HepG2 (cell line): ENCODE data around the gene CPXM1. TPM values are rescaled to one million over a fixed set of nuclear protein-coding genes. Genes with fewer than 3 reads are reported as not detected.

Experiments used
- ERF ChIP-seq: IDR thresholded peaks from 2 replicates; pipeline ENCODE4 v1.6.1; 2018; ENCODE audit warnings: missing biosample characterization, missing genetic modification reagents
- MED1 ChIP-seq: sonication (generic); formaldehyde crosslinking; IDR thresholded peaks from 2 replicates; pipeline ENCODE4 v1.4.0; 2020; ENCODE audit warnings: missing genetic modification reagents
- NCOA1 ChIP-seq: sonication (generic); formaldehyde crosslinking; IDR thresholded peaks from 2 replicates; pipeline ENCODE4 v1.9.0; 2021; ENCODE audit warnings: missing genetic modification reagents
- NCOR1 ChIP-seq: fragments of 200-600 bp; sonication (generic); IDR thresholded peaks from 2 replicates; pipeline ENCODE4 v1.7.0; 2017; ENCODE audit warnings: antibody characterized with exemption, low read length, borderline replicate concordance
- PAWR ChIP-seq: sonication (generic); formaldehyde crosslinking; IDR thresholded peaks from 2 replicates; pipeline ENCODE4 v1.4.0; 2020; ENCODE audit warnings: missing genetic modification reagents, mild to moderate bottlenecking, borderline replicate concordance
- REXO4 ChIP-seq: sonication (generic); formaldehyde crosslinking; IDR thresholded peaks from 2 replicates; pipeline ENCODE4 v1.8.0; 2022; ENCODE audit warnings: missing genetic modification reagents, mild to moderate bottlenecking, borderline replicate concordance
- TRIM24 ChIP-seq: sonication (generic); formaldehyde crosslinking; IDR thresholded peaks from 2 replicates; pipeline ENCODE4 v1.8.0; 2022; ENCODE audit warnings: mild to moderate bottlenecking, missing genetic modification reagents
- ZFYVE20 ChIP-seq: sonication (generic); formaldehyde crosslinking; IDR thresholded peaks from 2 replicates; pipeline ENCODE4 v1.8.0; 2023; ENCODE audit warnings: low read depth, mild to moderate bottlenecking, moderate library complexity, missing genetic modification reagents, borderline replicate concordance
- ZNF264 ChIP-seq: sonication (generic); formaldehyde crosslinking; IDR thresholded peaks from 2 replicates; pipeline ENCODE4 v1.4.0; 2020; ENCODE audit warnings: missing genetic modification reagents
- ZNF33B ChIP-seq: sonication (generic); formaldehyde crosslinking; IDR thresholded peaks from 2 replicates; pipeline ENCODE4 v1.5.1; 2020; ENCODE audit warnings: mild to moderate bottlenecking, missing genetic modification reagents
- ZNF546 ChIP-seq: sonication (generic); formaldehyde crosslinking; conservative IDR thresholded peaks from 2 replicates; pipeline ENCODE4 v1.8.1; 2023; ENCODE audit warnings: mild to moderate bottlenecking, missing genetic modification reagents
- ZNF615 ChIP-seq: sonication (generic); formaldehyde crosslinking; IDR thresholded peaks from 2 replicates; pipeline ENCODE4 v1.5.0; 2020; ENCODE audit warnings: mild to moderate bottlenecking, missing genetic modification reagents, borderline replicate concordance
- ZNF788 ChIP-seq: sonication (generic); formaldehyde crosslinking; IDR thresholded peaks from 2 replicates; pipeline ENCODE4 v1.5.0; 2020; ENCODE audit warnings: mild to moderate bottlenecking, missing genetic modification reagents, borderline replicate concordance
- ZNF790 ChIP-seq: sonication (generic); formaldehyde crosslinking; IDR thresholded peaks from 2 replicates; pipeline ENCODE4 v1.8.0; 2022; ENCODE audit warnings: missing genetic modification reagents, mild to moderate bottlenecking, borderline replicate concordance
- ZNF878 ChIP-seq: sonication (generic); formaldehyde crosslinking; IDR thresholded peaks from 2 replicates; pipeline ENCODE4 v1.8.1; 2023; ENCODE audit warnings: mild to moderate bottlenecking, missing genetic modification reagents, moderate library complexity
- polyA plus RNA-seq, 8 experiments: library from polyadenylated mRNA; depleted of rRNA in 3 of 8; stranded (reverse) in 7 of 8; unstranded in 1 of 8; fragments of >200 nt; fragmentation: Illumina TruSeq in 4 of 8; extraction: Trizol in 4 of 8; gene quantifications; 2 replicates each; pipeline versions ENCODE4 v1.2.1 to v1.2.3, GENCODE V29; 2011 to 2016; ENCODE audit warnings: low read depth in 4 of 8, missing spikeins in 1 of 8, mixed read lengths in 1 of 8; ENCODE audit not compliant: insufficient read depth in 1 of 8
- total RNA-seq, 5 experiments: library from RNA; depleted of rRNA; stranded (reverse); fragments of >200 nt; fragmentation: Illumina TruSeq; extraction: Trizol; gene quantifications; 2 replicates each; pipeline ENCODE4 v1.2.3, GENCODE V29; 2016; ENCODE audit warnings: low read depth in 1 of 5
- TF ChIP-seq, protein P1 (sequence below): sonication (generic); formaldehyde crosslinking; IDR thresholded peaks from 2 replicates; pipeline ENCODE4 v1.5.0; 2020; ENCODE audit warnings: missing genetic modification reagents
- TF ChIP-seq, protein P2 (sequence below): sonication (generic); formaldehyde crosslinking; conservative IDR thresholded peaks from 2 replicates; pipeline ENCODE4 v1.8.1; 2023; ENCODE audit warnings: missing genetic modification reagents
- TF ChIP-seq, protein P3 (sequence below): fragments of 450-650 bp; IDR thresholded peaks from 2 replicates; pipeline ENCODE4 v1.6.1; 2016
- TF ChIP-seq, protein P4 (sequence below): sonication (generic); formaldehyde crosslinking; IDR thresholded peaks from 2 replicates; pipeline ENCODE4 v1.5.0; 2020; ENCODE audit warnings: mild to moderate bottlenecking, missing genetic modification reagents
- TF ChIP-seq, protein P5 (sequence below): sonication (generic); formaldehyde crosslinking; IDR thresholded peaks from 2 replicates; pipeline ENCODE4 v1.4.0; 2020; ENCODE audit warnings: mild to moderate bottlenecking, missing genetic modification reagents

Gene CPXM1
- total and polyA plus RNA-seq, 2 of the 13 experiments (the other 11 are each of a cell fraction or from before 2014, with no cell fraction given), result 0.07 TPM; not detected in 1

DNA sequence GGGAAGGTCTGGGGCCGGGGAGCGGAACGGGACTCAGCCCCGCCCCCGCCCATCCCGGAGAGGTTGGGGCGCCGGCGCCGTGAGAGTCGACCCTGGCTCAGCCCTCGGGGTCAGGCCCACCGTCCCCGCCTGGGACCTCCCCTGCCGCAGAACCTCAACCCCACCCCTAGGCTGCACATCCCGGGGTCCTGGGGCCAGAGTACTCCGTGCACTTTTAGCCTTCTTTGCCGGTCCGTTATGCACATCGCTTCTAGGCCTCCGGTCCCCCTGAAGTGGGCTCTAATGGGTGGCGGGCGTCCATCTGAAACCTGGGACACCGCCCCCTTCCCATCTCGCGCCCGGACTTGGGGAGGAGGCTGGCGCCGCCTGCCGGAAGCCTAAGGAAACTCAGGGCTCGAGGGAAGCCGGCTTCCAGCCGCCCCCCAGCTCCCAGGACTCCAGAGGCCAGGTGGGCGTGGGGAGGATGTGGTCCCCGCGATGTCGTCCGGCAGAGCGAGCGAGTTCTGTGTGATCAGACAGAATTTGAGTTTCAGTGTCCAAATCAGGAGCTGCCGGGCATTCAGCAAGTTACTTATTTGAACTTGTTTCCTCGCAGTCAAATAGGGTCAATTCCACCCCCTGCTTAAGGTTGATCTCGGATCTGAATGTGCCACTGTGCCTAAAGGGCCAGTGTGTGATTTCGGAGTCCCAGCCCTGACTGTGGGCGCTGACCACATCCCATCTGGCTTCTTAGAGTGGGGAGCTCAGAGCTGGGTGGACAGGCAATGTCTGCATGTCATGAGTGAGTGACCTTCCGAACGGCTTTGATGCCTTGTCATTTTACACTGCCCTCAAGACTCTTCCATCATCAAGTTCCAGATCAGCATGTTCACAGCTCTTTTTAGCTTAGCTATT is 47.6 kb downstream of the CPXM1 start (continued):
- no peak for TF ChIP-seq ZNF33B
- TF ChIP-seq ZNF878 (CRISPR knock-in tag), result no peak
- TF ChIP-seq, protein P1, sequence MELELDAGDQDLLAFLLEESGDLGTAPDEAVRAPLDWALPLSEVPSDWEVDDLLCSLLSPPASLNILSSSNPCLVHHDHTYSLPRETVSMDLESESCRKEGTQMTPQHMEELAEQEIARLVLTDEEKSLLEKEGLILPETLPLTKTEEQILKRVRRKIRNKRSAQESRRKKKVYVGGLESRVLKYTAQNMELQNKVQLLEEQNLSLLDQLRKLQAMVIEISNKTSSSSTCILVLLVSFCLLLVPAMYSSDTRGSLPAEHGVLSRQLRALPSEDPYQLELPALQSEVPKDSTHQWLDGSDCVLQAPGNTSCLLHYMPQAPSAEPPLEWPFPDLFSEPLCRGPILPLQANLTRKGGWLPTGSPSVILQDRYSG (CRISPR knock-in tag), result no peak
- TF ChIP-seq, protein P2, sequence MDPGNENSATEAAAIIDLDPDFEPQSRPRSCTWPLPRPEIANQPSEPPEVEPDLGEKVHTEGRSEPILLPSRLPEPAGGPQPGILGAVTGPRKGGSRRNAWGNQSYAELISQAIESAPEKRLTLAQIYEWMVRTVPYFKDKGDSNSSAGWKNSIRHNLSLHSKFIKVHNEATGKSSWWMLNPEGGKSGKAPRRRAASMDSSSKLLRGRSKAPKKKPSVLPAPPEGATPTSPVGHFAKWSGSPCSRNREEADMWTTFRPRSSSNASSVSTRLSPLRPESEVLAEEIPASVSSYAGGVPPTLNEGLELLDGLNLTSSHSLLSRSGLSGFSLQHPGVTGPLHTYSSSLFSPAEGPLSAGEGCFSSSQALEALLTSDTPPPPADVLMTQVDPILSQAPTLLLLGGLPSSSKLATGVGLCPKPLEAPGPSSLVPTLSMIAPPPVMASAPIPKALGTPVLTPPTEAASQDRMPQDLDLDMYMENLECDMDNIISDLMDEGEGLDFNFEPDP (CRISPR knock-in tag), result 0 out of 2 replicates have a peak, but pooled peaks have one; percentile 65
- no peak for TF ChIP-seq TRIM24 (CRISPR knock-in tag)
- TF ChIP-seq, protein P3, sequence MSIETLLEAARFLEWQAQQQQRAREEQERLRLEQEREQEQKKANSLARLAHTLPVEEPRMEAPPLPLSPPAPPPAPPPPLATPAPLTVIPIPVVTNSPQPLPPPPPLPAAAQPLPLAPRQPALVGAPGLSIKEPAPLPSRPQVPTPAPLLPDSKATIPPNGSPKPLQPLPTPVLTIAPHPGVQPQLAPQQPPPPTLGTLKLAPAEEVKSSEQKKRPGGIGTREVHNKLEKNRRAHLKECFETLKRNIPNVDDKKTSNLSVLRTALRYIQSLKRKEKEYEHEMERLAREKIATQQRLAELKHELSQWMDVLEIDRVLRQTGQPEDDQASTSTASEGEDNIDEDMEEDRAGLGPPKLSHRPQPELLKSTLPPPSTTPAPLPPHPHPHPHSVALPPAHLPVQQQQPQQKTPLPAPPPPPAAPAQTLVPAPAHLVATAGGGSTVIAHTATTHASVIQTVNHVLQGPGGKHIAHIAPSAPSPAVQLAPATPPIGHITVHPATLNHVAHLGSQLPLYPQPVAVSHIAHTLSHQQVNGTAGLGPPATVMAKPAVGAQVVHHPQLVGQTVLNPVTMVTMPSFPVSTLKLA, result no peak
- 0 out of 2 replicates have a peak, but pooled peaks have one; percentile 36 for TF ChIP-seq ERF (CRISPR knock-in tag)
- TF ChIP-seq, protein P4, sequence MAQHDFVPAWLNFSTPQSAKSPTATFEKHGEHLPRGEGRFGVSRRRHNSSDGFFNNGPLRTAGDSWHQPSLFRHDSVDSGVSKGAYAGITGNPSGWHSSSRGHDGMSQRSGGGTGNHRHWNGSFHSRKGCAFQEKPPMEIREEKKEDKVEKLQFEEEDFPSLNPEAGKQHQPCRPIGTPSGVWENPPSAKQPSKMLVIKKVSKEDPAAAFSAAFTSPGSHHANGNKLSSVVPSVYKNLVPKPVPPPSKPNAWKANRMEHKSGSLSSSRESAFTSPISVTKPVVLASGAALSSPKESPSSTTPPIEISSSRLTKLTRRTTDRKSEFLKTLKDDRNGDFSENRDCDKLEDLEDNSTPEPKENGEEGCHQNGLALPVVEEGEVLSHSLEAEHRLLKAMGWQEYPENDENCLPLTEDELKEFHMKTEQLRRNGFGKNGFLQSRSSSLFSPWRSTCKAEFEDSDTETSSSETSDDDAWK, result no peak
- TF ChIP-seq ZFYVE20, result no peak
- no peak for TF ChIP-seq ZNF546 (CRISPR knock-in tag)
- TF ChIP-seq MED1 (CRISPR knock-in tag), result no peak
- TF ChIP-seq NCOR1, result no peak
- TF ChIP-seq, protein P5, sequence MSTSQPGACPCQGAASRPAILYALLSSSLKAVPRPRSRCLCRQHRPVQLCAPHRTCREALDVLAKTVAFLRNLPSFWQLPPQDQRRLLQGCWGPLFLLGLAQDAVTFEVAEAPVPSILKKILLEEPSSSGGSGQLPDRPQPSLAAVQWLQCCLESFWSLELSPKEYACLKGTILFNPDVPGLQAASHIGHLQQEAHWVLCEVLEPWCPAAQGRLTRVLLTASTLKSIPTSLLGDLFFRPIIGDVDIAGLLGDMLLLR (CRISPR knock-in tag), result peak; percentile 83
- TF ChIP-seq ZNF264 (CRISPR knock-in tag), result no peak
- TF ChIP-seq ZNF790, result peak; percentile 77; the same call in 1 of the 2 replicates
- TF ChIP-seq NCOA1, result no peak
- no peak; the same call in 1 of the 2 replicates for TF ChIP-seq ZNF788 (CRISPR knock-in tag)
- TF ChIP-seq PAWR, result no peak
- no peak for TF ChIP-seq ZNF615 (CRISPR knock-in tag)
- TF ChIP-seq REXO4 (CRISPR knock-in tag), result no peak
